Activated CD4-positive, alpha-beta T cell treated with anti-CD3 and anti-CD28 coated beads, Interleukin-2, amount 10 ng/mL, durations not matched to agents 24 days and 14 days (primary cell): ENCODE results near the gene ASGR1. TPM values are rescaled to one million over a fixed set of nuclear protein-coding genes. Genes with fewer than 3 reads are reported as not detected.

Experiments
- DNase-seq: peaks from one replicate; pipeline ENCODE4 v3.0.0; 2022
- H3K27ac Mint-ChIP-seq: one replicate; pipeline ENCODE4 v1.8.0; 2022; ENCODE audit warnings: mild to moderate bottlenecking, mixed read lengths
- H3K27me3 Mint-ChIP-seq: one replicate; pipeline ENCODE4 v1.8.0; 2022; ENCODE audit warnings: mixed read lengths
- H3K36me3 Mint-ChIP-seq: one replicate; pipeline ENCODE4 v1.8.0; 2022; ENCODE audit warnings: low read depth, mild to moderate bottlenecking, mixed read lengths
- H3K4me1 Mint-ChIP-seq: one replicate; pipeline ENCODE4 v1.8.0; 2021; ENCODE audit warnings: mixed read lengths
- H3K4me3 Mint-ChIP-seq: one replicate; pipeline ENCODE4 v1.8.0; 2022; ENCODE audit warnings: mild to moderate bottlenecking, moderate library complexity, mixed read lengths
- H3K9me3 Mint-ChIP-seq: one replicate; pipeline ENCODE4 v1.8.0; 2021; ENCODE audit warnings: mixed read lengths
- intact Hi-C: fragments of 100-400 bp; cut with micrococcal nuclease; formaldehyde crosslinking; loops from one replicate; pipeline ENCODE4 v1.15.1; 2023
- total RNA-seq: library from RNA; stranded (reverse); gene quantifications from 2 replicates; pipeline ENCODE4 v1.2.3, GENCODE V29; 2022

The ASGR1 gene, protein sequence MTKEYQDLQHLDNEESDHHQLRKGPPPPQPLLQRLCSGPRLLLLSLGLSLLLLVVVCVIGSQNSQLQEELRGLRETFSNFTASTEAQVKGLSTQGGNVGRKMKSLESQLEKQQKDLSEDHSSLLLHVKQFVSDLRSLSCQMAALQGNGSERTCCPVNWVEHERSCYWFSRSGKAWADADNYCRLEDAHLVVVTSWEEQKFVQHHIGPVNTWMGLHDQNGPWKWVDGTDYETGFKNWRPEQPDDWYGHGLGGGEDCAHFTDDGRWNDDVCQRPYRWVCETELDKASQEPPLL
- total RNA-seq, result 1.8 and 1.9 TPM in 2 replicates

DNA sequence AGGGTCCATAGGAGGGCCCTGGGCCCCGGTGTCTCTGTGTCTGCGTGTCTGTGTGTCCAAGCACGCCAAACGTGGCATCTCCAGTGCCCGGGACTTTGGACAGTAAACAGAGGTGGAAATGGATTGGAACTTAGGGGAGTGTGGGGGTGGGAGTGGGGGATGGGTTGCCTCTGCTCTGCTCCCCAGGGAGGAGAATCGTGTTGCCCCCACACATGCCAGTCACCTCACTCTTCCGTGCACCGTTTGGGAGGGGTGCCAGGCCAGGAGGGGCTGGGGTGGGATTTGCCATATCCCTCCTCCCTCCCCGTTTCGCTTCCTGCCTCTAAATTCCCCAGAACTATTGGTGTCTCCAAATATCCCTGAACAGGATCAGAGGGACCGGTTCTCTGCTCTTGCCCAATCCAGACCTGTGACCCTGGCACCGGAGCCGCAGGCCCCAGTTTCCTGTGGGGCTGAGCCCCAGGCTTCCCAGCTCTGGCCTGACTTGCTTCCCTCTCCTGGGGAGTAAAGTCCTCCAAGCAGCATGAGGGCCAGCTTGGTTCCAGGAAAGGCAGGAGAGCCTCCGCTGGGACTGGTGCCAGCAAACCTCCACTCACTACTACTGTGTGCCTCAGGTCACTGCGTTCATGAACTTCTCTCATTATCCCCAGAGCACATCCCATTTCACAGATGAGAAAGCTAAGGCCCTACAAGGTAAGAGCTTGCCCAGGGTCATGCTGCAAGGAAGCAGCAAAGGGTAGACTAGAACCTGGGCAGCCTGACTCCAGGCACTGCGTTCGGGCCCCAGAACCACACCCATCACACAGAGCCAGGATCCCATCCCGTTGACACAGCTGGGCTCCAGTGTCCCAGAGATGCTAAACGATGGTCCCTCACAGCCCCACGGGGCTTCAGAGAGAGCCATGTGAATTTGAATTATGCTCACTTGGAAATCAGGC is at the start of gene ASGR1:
TSS of gene ASGR1 (minus strand) at position 54 of the 938 bp plus-strand sequence. CDS start 807 bp downstream, outside the sequence.
- Mint-ChIP-seq H3K4me1 (peaks cover 10% of the 10 kb centered on the region), H3K9me3 (no peaks in the 10 kb centered on the region), H3K27ac (no peak within 1 kb of the TSS), H3K4me3 (peak within 1 kb of the TSS; percentile 77), H3K36me3 (no peaks in the 10 kb centered on the region), H3K27me3 (peaks cover 11% of the 10 kb centered on the region)
- intact Hi-C loops, result no loop called here
- no peak for DNase-seq

- no peak for DNase-seq
- peaks cover 25% of the 10 kb centered on the region for H3K4me1 Mint-ChIP-seq
- intact Hi-C loops, result no loop called here
- no peaks in the 10 kb centered on the region for H3K9me3 Mint-ChIP-seq
- no peak overlapping the region for H3K4me3 Mint-ChIP-seq
- H3K27me3 Mint-ChIP-seq, result no peaks in the 10 kb centered on the region
- H3K36me3 Mint-ChIP-seq, result peaks cover 46% of the 10 kb centered on the region
- H3K27ac Mint-ChIP-seq, result no peak overlapping the region
Observed at GRCh38 chr17:7228920-7229319, 49.8 kb upstream of the ASGR1 start.

DNA sequence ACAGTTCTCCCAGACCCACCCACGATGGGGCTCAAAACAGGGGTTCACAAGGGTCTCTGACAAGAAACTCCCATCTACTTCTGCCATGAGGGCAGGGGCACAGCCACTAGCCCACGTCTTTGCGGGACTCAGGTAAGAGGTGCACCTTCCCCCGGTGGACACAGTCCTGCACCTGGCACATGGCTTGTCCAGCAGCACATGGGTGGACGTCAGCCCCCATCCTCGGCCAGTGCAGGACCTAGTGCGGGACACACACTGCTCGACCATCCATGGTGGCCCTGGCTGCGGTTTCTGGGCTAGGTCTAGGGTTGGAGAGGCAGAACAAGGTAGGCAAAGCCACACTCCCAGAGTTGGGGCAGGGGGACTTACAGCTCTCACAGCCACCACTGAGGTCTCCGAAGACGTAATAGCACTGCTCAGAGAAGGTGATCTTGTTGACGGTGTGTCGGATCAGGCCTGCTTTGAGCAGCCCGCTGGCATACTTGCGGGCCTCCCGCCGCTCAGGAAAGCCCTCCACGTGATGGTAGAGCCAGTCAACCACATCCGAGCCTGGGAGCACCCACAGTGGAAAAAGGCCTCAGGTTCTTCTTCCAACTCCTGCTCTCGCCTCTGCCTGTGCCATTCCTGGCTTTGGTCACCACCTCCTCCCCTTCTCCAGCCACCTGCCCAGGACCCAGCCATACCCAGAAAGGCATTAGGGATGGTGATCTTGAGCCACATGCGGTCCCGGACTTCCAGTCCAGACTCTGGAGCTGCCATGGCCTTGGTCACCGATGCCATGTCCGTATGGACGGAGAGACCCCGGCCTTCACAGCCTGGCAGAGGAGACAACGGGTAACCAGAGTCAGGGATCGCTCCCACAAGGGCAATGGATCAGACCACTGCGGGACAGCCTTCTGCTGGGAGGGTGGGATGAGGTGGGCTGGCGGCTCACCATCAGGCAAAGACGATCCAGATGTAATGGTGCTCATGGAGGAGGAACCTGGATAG is 47.8 kb upstream of the ASGR1 start:
- Mint-ChIP-seq H3K27me3 (no peaks in the 10 kb centered on the region), H3K27ac (peak overlapping the region; percentile 48), H3K36me3 (peaks cover 47% of the 10 kb centered on the region), H3K9me3 (no peaks in the 10 kb centered on the region), H3K4me3 (no peak overlapping the region), H3K4me1 (peaks cover 11% of the 10 kb centered on the region)
- intact Hi-C loops, result no loop called here
- no peak for DNase-seq

DNA sequence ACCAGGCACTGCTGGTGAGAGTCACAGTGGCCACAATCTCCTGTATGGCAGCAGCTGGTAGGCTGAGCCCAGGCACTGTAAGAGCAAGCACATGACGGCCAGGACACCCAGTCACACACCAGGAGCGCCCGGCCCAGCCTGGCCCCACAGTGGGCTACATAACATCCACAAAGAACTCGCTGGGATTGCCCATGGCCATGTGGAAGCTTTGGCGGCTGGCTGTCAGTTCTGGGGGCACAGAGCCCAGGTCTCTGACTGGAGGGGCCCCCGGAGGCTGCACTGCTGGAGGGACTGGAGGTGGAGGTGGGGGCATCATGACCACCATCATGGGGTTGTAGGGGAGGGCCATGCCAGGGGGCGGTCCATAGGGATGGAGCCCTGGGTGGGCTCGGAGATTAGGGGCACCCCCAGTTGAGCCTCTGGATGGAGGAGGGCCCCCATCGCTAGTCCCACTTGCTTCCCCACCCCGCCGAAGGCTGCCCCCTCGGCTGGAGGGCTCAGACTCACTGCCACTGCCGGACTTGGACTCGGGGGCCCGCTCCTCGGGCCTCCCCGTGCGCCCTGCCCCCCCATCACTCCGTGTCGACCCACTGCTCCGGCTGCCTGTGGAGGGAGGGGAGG is 46.7 kb upstream of the ASGR1 start:
- Mint-ChIP-seq H3K4me3 (no peak overlapping the region), H3K4me1 (peaks cover 17% of the 10 kb centered on the region), H3K36me3 (peaks cover 50% of the 10 kb centered on the region), H3K9me3 (no peaks in the 10 kb centered on the region), H3K27ac (no peak overlapping the region), H3K27me3 (no peaks in the 10 kb centered on the region)
- DNase-seq, result no peak
- intact Hi-C loops, result no loop called here

DNA sequence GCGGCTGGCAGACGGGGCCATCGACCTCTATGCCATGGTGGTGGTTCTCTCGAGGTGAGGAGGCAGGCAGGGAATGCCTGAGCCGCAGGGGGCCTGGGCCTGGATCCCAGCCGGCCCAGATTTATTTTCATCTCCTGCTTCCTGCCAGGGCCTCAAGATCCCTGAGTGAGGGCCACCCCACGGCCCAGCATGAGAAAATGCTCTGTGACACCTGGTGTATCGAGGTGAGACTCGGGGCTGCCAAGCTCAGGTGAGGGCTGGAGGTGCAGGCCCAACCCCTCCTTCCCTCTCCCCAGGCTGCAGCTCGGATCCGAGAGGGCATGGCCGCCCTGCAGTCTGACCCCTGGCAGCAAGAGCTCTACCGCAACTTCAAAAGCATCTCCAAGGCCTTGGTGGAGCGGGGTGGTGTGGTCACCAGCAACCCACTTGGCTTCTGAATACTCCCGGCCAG is 45.5 kb upstream of the ASGR1 start:
- H3K27me3 Mint-ChIP-seq, result no peaks in the 10 kb centered on the region
- peaks cover 23% of the 10 kb centered on the region for H3K4me1 Mint-ChIP-seq
- H3K36me3 Mint-ChIP-seq, result peaks cover 49% of the 10 kb centered on the region
- no peak overlapping the region for H3K4me3 Mint-ChIP-seq
- no peak for DNase-seq
- no peak overlapping the region for H3K27ac Mint-ChIP-seq
- H3K9me3 Mint-ChIP-seq, result no peaks in the 10 kb centered on the region
- intact Hi-C loops, result no loop called here

DNA sequence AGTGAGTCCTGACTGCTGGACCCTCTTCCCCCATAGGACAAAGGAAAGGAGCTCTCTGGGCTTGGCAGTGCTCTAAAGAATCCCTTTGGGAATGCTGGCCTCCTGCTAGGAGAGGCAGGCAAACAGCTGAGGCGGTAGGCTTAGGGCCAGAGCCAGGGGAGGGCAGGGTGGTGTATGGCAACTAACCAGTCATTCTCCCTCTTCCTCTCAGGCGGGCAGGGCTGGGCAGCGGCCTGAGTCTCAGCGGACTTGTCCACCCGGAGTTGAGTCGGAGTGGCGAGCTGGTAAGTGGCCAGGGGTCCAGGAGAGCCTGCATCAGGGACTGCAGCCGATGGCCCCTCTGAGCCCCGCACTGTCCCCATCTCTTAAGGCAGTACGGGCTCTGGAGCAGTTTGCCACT is 44.9 kb upstream of the ASGR1 start:
- H3K27ac Mint-ChIP-seq, result no peak overlapping the region
- no peaks in the 10 kb centered on the region for H3K27me3 Mint-ChIP-seq
- no peaks in the 10 kb centered on the region for H3K9me3 Mint-ChIP-seq
- H3K36me3 Mint-ChIP-seq, result peaks cover 44% of the 10 kb centered on the region
- peaks cover 28% of the 10 kb centered on the region for H3K4me1 Mint-ChIP-seq
- DNase-seq, result no peak
- H3K4me3 Mint-ChIP-seq, result no peak overlapping the region
- intact Hi-C loops, result no loop called here

GRCh38 chr17:7223375-7223774 is 44.2 kb upstream of the ASGR1 start:
- peaks cover 40% of the 10 kb centered on the region for H3K36me3 Mint-ChIP-seq
- peaks cover 32% of the 10 kb centered on the region for H3K4me1 Mint-ChIP-seq
- no peak for DNase-seq
- intact Hi-C loops, result no loop called here
- no peaks in the 10 kb centered on the region for H3K9me3 Mint-ChIP-seq
- H3K4me3 Mint-ChIP-seq, result no peak overlapping the region
- H3K27ac Mint-ChIP-seq, result no peak overlapping the region
- no peaks in the 10 kb centered on the region for H3K27me3 Mint-ChIP-seq

DNA sequence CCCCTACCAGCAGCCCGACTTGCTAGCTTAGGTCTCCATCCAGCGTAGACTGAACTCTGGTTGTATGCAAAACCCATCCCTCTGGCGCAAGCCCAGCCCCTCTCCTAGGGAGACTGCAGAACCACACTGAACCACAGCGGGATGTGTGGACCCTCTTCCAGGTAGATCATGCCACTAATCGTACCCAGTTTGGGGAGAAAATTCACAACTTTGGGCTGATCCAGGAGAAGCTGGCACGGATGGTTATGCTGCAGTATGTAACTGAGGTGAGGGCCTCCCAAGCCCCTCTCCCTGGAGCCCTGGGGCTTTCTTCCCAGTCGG is 43.8 kb upstream of the ASGR1 start:
- Mint-ChIP-seq H3K4me3 (no peak overlapping the region), H3K36me3 (peaks cover 36% of the 10 kb centered on the region), H3K9me3 (no peaks in the 10 kb centered on the region), H3K27me3 (no peaks in the 10 kb centered on the region), H3K4me1 (peaks cover 31% of the 10 kb centered on the region), H3K27ac (no peak overlapping the region)
- no peak for DNase-seq
- intact Hi-C loops, result no loop called here

DNA sequence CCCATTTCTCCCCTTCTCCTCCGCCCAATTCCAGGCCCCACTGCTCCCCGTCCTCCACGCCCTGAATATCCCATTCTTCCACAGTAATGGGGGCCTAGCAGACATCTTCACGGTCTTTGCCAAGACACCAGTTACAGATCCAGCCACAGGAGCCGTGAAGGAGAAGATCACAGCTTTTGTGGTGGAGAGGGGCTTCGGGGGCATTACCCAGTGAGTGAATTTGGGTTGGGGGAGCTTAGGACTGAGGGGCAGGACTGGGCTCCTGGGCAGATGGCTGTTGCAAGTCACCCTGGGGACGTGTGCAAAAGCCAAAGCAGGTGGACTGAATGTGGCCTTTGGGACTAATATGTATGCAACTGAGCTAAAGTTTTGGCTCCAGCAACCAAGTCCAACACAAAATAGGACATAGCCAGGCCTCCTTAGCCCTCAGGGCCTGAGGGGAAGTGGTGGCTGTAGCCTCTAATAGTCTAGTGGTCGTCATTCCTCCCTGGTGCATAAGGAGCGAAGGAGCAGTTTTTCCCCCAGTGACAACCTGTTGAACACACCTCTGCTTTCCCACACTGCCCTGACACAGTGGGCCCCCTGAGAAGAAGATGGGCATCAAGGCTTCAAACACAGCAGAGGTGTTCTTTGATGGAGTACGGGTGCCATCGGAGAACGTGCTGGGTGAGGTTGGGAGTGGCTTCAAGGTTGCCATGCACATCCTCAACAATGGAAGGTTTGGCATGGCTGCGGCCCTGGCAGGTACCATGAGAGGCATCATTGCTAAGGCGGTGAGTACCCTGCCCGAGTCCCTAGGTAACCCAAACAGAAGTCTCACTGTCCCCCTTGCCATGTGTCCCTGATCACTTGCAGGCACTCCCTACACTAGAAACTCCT is 43.2 kb upstream of the ASGR1 start:
- no peak for DNase-seq
- Mint-ChIP-seq H3K9me3 (no peaks in the 10 kb centered on the region), H3K27me3 (no peaks in the 10 kb centered on the region), H3K36me3 (peaks cover 34% of the 10 kb centered on the region), H3K4me1 (peaks cover 33% of the 10 kb centered on the region), H3K27ac (no peak overlapping the region), H3K4me3 (no peak overlapping the region)
- intact Hi-C loops, result no loop called here

DNA sequence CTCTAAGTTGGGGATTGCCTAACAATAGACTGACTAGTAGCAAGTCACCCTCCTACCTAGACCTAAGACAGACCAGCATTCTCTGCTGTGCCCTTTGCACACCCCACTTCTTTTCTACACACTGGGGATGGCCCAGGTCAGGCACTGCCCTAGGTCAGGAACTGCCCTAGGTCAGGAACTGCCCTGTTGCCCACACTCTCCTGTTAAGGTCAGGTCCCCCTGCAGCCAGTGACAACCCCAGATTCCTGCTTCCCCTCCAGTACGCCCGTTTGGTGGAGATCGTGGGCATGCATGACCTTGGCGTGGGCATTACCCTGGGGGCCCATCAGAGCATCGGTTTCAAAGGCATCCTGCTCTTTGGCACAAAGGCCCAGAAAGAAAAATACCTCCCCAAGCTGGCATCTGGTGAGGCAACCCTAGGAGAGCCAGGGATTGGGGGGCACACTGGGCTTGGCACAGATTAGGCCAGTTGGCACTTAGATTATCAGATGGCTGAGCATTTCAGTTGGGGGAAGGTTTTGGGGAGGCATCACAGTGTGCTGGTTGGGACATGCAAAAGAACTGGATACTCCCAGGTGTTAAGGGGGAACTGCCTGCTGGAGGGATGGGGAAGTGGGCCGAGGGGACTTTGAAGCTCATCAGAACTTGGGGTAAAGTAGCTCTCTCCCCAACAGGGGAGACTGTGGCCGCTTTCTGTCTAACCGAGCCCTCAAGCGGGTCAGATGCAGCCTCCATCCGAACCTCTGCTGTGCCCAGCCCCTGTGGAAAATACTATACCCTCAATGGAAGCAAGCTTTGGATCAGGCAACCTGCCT is 42.3 kb upstream of the ASGR1 start:
- H3K27ac Mint-ChIP-seq, result no peak overlapping the region
- H3K4me1 Mint-ChIP-seq, result peaks cover 37% of the 10 kb centered on the region
- H3K36me3 Mint-ChIP-seq, result peaks cover 29% of the 10 kb centered on the region
- no peaks in the 10 kb centered on the region for H3K9me3 Mint-ChIP-seq
- no peaks in the 10 kb centered on the region for H3K27me3 Mint-ChIP-seq
- intact Hi-C loops, result loop anchor here (2.0 kb wide), 1 partner anchor 75 kb away; no protein-coding TSS in a partner anchor
- peak overlapping the region; percentile 98 for H3K4me3 Mint-ChIP-seq
- no peak for DNase-seq

DNA sequence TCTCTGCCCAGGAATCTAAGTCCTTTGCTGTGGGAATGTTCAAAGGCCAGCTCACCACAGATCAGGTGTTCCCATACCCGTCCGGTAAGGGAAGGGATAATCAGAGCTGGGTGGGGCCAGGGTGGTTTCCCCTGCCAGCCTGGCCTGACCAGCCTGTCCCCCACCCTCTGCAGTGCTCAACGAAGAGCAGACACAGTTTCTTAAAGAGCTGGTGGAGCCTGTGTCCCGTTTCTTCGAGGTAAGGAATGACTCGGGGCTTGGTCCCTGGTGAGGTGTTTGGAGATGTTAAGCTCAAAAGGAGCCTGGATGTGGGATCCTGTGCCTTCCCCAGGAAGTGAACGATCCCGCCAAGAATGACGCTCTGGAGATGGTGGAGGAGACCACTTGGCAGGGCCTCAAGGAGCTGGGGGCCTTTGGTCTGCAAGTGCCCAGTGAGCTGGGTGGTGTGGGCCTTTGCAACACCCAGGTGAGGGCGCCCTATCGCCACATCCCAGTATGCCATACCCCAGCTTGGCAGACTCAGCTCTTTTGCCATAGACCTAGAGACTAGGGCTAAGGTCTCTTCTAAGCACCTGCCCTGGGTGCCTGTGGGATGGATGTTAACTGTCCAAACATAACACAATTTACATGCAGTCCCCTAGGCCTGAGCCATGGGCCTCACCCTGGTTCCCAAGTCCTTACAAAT is 41.6 kb upstream of the ASGR1 start:
- Mint-ChIP-seq H3K27ac (peak overlapping the region; percentile 91), H3K4me1 (peaks cover 44% of the 10 kb centered on the region), H3K27me3 (no peaks in the 10 kb centered on the region), H3K4me3 (peak overlapping the region; percentile 98), H3K36me3 (peaks cover 26% of the 10 kb centered on the region), H3K9me3 (no peaks in the 10 kb centered on the region)
- peak; percentile 87 for DNase-seq
- intact Hi-C loops, result loop anchor here (2.0 kb wide), 1 partner anchor 76 kb away; no protein-coding TSS in a partner anchor
